Lower lobe of right lung (tissue), 2 donors: ENCODE results near the gene ZBTB21. TPM values are rescaled to one million over a fixed set of nuclear protein-coding genes. Genes with fewer than 3 reads are reported as not detected.

Source experiments
- ATAC-seq, 2 donors: fragments of 200-7000 bp; cut with Tn5 transposase; one replicate each; pipeline ENCODE4 v1.9.1; 2020 to 2022; ENCODE audit warnings: mild to moderate bottlenecking in 2 of 2, moderate library complexity in 2 of 2
- DNase-seq: peaks from one replicate; pipeline ENCODE4 v3.0.0-alpha.2; 2020
- H3K27ac ChIP-seq: fragments of 200-600 bp; one replicate; pipeline ENCODE4 v1.8.0; 2022
- H3K27me3 ChIP-seq: fragments of 200-600 bp; one replicate; pipeline ENCODE4 v1.8.0; 2022; ENCODE audit warnings: low read depth
- H3K36me3 ChIP-seq: fragments of 200-600 bp; one replicate; pipeline ENCODE4 v1.8.0; 2022; ENCODE audit warnings: mild to moderate bottlenecking
- H3K4me1 ChIP-seq: fragments of 200-600 bp; one replicate; pipeline ENCODE4 v1.8.0; 2022
- H3K4me3 ChIP-seq: fragments of 200-600 bp; one replicate; pipeline ENCODE4 v1.8.0; 2022; ENCODE audit warnings: mild to moderate bottlenecking
- H3K9me3 ChIP-seq: fragments of 200-600 bp; one replicate; pipeline ENCODE4 v1.8.0; 2022
- CTCF ChIP-seq: fragments of 200-600 bp; IDR thresholded peaks from one replicate; pipeline ENCODE4 v1.8.0; 2022; ENCODE audit warnings: antibody characterized with exemption, mild to moderate bottlenecking
- intact Hi-C: fragments of 100-400 bp; cut with DNase I; formaldehyde crosslinking; loops from one replicate; pipeline ENCODE4 v1.11.0; 2022
- total RNA-seq: library from RNA; stranded (reverse); fragmentation: NEBNext Ultra II Directional; extraction: Animal tissue kit (Norgen Biotek cat#: 25700); gene quantifications from one replicate; pipeline ENCODE4 v1.2.1, GENCODE V29; 2021
- donor health status: DM: no; HTN: yes; CAD: no; lungs with severe emphysema.

The ZBTB21 gene
- total RNA-seq, 1 donor from 2014 or later = 15.6 TPM

DNA sequence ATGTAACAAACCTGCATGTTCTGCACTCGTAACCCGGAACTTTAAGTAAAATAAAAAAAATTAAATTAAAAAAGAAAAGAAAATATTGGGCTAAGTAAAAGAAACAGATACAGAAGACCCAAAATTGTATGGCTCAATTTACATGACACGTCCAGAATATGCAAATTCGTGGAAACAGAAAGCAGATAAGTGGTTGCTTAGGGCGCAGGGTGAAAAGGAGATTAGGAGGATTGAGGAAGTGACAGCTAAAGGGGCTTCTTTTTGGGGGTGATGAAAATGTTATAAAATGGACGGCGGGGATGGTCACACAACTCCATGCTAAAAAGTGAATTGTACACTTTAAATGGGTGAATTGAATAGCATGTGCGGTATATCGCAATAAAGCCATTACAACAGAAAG, 27.4 kb upstream of the ZBTB21 start:
- H3K27ac ChIP-seq = no peak overlapping the region
- intact Hi-C loops = no loop called here
- H3K4me1 ChIP-seq = peaks cover 15% of the 10 kb centered on the region
- no peak for ATAC-seq
- DNase-seq = no peak
- H3K36me3 ChIP-seq = no peaks in the 10 kb centered on the region
- H3K27me3 ChIP-seq = no peaks in the 10 kb centered on the region
- no peak overlapping the region for H3K4me3 ChIP-seq
- H3K9me3 ChIP-seq = no peaks in the 10 kb centered on the region
- no peak for TF ChIP-seq CTCF

GRCh38 chr21:42036313-42036712, 26.2 kb upstream of the ZBTB21 start:
- no peak overlapping the region for H3K4me3 ChIP-seq
- peaks cover 15% of the 10 kb centered on the region for H3K4me1 ChIP-seq
- intact Hi-C loops = no loop called here
- no peaks in the 10 kb centered on the region for H3K36me3 ChIP-seq
- no peaks in the 10 kb centered on the region for H3K27me3 ChIP-seq
- no peaks in the 10 kb centered on the region for H3K9me3 ChIP-seq
- no peak overlapping the region for H3K27ac ChIP-seq
- DNase-seq = no peak
- TF ChIP-seq CTCF = no peak
- ATAC-seq = no peak

- no peaks in the 10 kb centered on the region for H3K9me3 ChIP-seq
- no peaks in the 10 kb centered on the region for H3K36me3 ChIP-seq
- H3K27ac ChIP-seq = no peak overlapping the region
- no peaks in the 10 kb centered on the region for H3K4me1 ChIP-seq
- TF ChIP-seq CTCF = no peak
- intact Hi-C loops = no loop called here
- no peak overlapping the region for H3K4me3 ChIP-seq
- ATAC-seq = no peak
- peak; percentile 35 for DNase-seq
- H3K27me3 ChIP-seq = no peaks in the 10 kb centered on the region
These were observed 22.8 kb upstream of the ZBTB21 start for GRCh38 chr21:42032968-42033367.

DNA sequence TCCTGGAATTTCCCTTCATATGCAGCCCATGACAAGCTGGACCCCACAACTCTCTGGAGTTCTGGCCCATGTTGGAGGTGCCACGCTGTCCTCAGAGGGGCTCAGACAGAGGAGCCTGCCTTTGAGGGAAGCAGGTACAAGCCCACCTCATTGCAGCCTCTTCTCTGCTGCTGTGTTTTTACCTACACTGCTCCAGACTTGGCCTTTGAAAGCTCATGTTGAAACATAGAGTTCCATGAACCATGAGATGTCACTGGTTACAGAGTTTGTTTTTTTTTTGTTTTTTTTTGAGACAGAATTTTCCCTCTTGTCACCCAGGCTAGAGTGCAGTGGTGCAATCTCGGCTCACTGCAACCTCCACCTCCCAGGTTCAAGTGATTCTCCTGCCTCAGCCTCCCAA, 22.1 kb upstream of the ZBTB21 start:
- no peak for TF ChIP-seq CTCF
- ATAC-seq (no peak), DNase-seq (no peak)
- Histone ChIP-seq H3K9me3 (no peaks in the 10 kb centered on the region), H3K4me3 (no peak overlapping the region), H3K4me1 (no peaks in the 10 kb centered on the region), H3K36me3 (no peaks in the 10 kb centered on the region), H3K27ac (no peak overlapping the region), H3K27me3 (no peaks in the 10 kb centered on the region)
- intact Hi-C loops = no loop called here

- no peak for ATAC-seq
- DNase-seq = peak; percentile 15
- TF ChIP-seq CTCF = no peak
These were observed 21.7 kb upstream of the ZBTB21 start for GRCh38 chr21:42031816-42032215.

DNA sequence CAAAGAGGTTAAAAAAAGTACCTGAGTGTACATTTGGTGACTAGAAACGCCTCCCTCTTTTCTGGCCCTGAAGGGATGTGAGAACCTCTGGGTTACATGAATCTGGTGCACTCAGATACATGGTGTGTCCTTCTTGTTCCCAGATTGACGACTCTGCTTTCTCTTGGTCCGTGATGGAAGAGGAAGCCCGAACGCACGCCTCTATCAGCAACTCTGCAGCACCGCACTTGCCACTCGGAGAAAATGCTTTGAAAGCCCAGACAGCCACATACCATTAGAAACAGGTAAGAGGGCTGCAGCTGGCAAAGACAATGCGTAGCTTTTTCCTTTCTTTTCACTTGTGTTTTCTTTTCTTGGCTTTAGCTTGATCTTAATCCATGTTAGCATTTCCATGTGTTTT, 21.1 kb upstream of the ZBTB21 start:
- no peaks in the 10 kb centered on the region for H3K9me3 ChIP-seq
- no peak overlapping the region for H3K4me3 ChIP-seq
- no peak for ATAC-seq
- intact Hi-C loops = no loop called here
- no peaks in the 10 kb centered on the region for H3K36me3 ChIP-seq
- no peak for DNase-seq
- H3K27me3 ChIP-seq = no peaks in the 10 kb centered on the region
- H3K27ac ChIP-seq = no peak overlapping the region
- TF ChIP-seq CTCF = no peak
- no peaks in the 10 kb centered on the region for H3K4me1 ChIP-seq

More at GRCh38 chr21:42031816-42032215, 21.7 kb upstream of the ZBTB21 start:
- intact Hi-C loops = no loop called here
- no peaks in the 10 kb centered on the region for H3K27me3 ChIP-seq
- H3K4me3 ChIP-seq = no peak overlapping the region
- no peaks in the 10 kb centered on the region for H3K4me1 ChIP-seq
- H3K36me3 ChIP-seq = no peaks in the 10 kb centered on the region
- no peaks in the 10 kb centered on the region for H3K9me3 ChIP-seq
- no peak overlapping the region for H3K27ac ChIP-seq
